ENCODE measurements around the gene BORCS6. TPM values are rescaled to one million over a fixed set of nuclear protein-coding genes. Genes with fewer than 3 reads are reported as not detected.
A peak's percentile ranks its signal among the peaks of the same experiment; 100 is the strongest.
"Not testable (repeated sequence)": the region's sequence is repeated elsewhere in the genome, so short reads cannot be mapped to it uniquely, and the experiment has no call there.

BORCS6 gene
- total RNA-seq, 4 donors from 2014 or later = 8.8 to 16.5 (median 13.4) TPM

GRCh38 chr17:8222380-8222629 lies 32.3 kb upstream of the BORCS6 start:
- no peak for DNase-seq
- Histone ChIP-seq H3K9me3 (no peaks in the 10 kb centered on the region), H3K4me3 (peak overlapping the region; percentile 55 to 85 (median 71)), H3K27ac (peak overlapping the region; percentile 96 to 100 (median 98)), H3K36me3 (peaks cover 0 to 3% (median 0%) of the 10 kb centered on the region in 3 donors), H3K27me3 (no peaks in the 10 kb centered on the region), H3K4me1 (peaks cover 5 to 60% (median 17%) of the 10 kb centered on the region in 3 donors)
- no peak for TF ChIP-seq CTCF (IDR thresholded peaks at IDR 0.05)
- TF ChIP-seq POLR2A (IDR thresholded peaks at IDR 0.05) = no peak
- 0% methylated on average over 5 of the region's 9 CpGs for WGBS, 2 donors
- intact Hi-C loops (cut with DNase I) = no loop called here

GRCh38 chr17:8221663-8222379 lies 31.8 kb upstream of the BORCS6 start:
- Histone ChIP-seq H3K36me3 (no peaks in the 10 kb centered on the region), H3K4me3 (peak overlapping the region; percentile 55 to 85 (median 71)), H3K27me3 (no peaks in the 10 kb centered on the region), H3K4me1 (peaks cover 5 to 55% (median 17%) of the 10 kb centered on the region in 3 donors), H3K27ac (peak overlapping the region; percentile 96 to 100 (median 98)), H3K9me3 (no peaks in the 10 kb centered on the region)
- no peak for DNase-seq
- peak in 1 of 6 experiments; percentile 10 for TF ChIP-seq CTCF (IDR thresholded peaks at IDR 0.05)
- peak in 1 of 4 donors; percentile 19 for TF ChIP-seq POLR2A (IDR thresholded peaks at IDR 0.05)
- 0 to 1% methylated on average over 16 to 33 of the region's 40 CpGs for WGBS, 2 donors
- intact Hi-C loops (cut with DNase I) = no loop called here

- peak overlapping the region; percentile 55 to 85 (median 71) for H3K4me3 ChIP-seq
- H3K27me3 ChIP-seq = no peaks in the 10 kb centered on the region
- TF ChIP-seq CTCF (IDR thresholded peaks at IDR 0.05) (no peak), POLR2A (IDR thresholded peaks at IDR 0.05) (peak in 2 of 4 donors; percentile 12 to 15)
- H3K4me1 ChIP-seq = peaks cover 5 to 47% (median 17%) of the 10 kb centered on the region in 3 donors
- peak overlapping the region; percentile 96 to 100 (median 98) for H3K27ac ChIP-seq
- intact Hi-C loops (cut with DNase I) = no loop called here
- DNase-seq = no peak
- 1% methylated on average over 35 to 45 of the region's 45 CpGs for WGBS, 2 donors
- no peaks in the 10 kb centered on the region for H3K36me3 ChIP-seq
- no peaks in the 10 kb centered on the region for H3K9me3 ChIP-seq
Measured at GRCh38 chr17:8220783-8221662, 31.0 kb upstream of the BORCS6 start.

GRCh38 chr17:8214000-8214399 lies 24.0 kb upstream of the BORCS6 start:
- intact Hi-C loops (cut with DNase I); H3K4me3 ChIP-seq: not testable (repeated sequence)
- 83 to 85% methylated on average over 10 to 15 of the region's 15 CpGs for WGBS, 2 donors

GRCh38 chr17:8212312-8213180 lies 22.6 kb upstream of the BORCS6 start:
- no peak for DNase-seq
- Histone ChIP-seq H3K9me3 (no peaks in the 10 kb centered on the region), H3K4me1 (peaks cover 6 to 49% (median 7%) of the 10 kb centered on the region in 3 donors), H3K27ac (peak overlapping the region; percentile 9 to 32 (median 20)), H3K4me3 (no peak overlapping the region), H3K27me3 (no peaks in the 10 kb centered on the region), H3K36me3 (no peaks in the 10 kb centered on the region)
- TF ChIP-seq CTCF (IDR thresholded peaks at IDR 0.05) (no peak), POLR2A (IDR thresholded peaks at IDR 0.05) (no peak)
- 76% methylated on average over 9 to 12 of the region's 14 CpGs for WGBS, 2 donors
- intact Hi-C loops (cut with DNase I) = no loop called here

More at GRCh38 chr17:8214000-8214399, 24.0 kb upstream of the BORCS6 start:
- not testable (repeated sequence) for H3K36me3 ChIP-seq, H3K9me3 ChIP-seq, H3K27me3 ChIP-seq, H3K27ac ChIP-seq, DNase-seq
- peaks cover 6 to 42% (median 7%) of the 10 kb centered on the region in 3 donors for H3K4me1 ChIP-seq

All from esophagus squamous epithelium (tissue), 5 donors.